GM18907 (cell line): ENCODE results near the gene OR6A2.

ENCODE experiments used
- ATAC-seq: cut with Tn5 transposase; IDR thresholded peaks from one replicate; pipeline ENCODE4 v1.9.1; 2021; ENCODE audit warnings: mild to moderate bottlenecking, moderate library complexity; ENCODE audit not compliant: unreplicated experiment

Gene OR6A2

DNA sequence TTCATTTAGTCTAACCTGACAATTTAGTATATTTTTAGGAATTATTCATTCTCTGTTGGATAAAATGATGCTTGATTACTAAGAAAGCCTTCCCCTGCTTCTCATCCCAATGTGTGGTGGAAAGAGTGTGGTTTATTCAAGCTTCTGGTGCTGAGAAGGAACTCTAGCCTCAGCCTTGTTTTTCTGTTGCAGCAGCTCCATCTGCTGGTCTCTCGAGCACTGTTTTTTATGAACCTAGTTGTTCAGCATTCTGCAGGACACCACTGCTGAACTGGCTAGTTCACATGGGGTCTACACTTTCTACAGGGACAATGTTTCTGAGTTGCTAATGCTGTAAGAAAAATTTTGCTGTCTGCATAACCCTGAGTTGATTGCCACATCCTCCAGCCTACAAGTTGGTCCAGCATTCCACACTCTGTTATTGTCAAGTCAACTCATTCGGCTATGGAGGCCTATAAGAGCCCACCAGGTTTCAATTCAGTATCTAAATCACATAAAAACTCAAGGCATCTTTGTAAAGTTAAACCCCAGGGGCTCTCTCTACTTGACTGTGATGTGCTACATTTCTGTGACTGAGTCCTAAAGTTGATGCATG, 42.0 kb downstream of the OR6A2 start:
- peak; percentile 81 for ATAC-seq

GRCh38 chr11:6755953-6756347, 43.5 kb downstream of the OR6A2 start:
- ATAC-seq, result no peak

- no peak for ATAC-seq
Observed at GRCh38 chr11:6755303-6755952, 44.1 kb downstream of the OR6A2 start.

GRCh38 chr11:6747097-6747668, 52.3 kb downstream of the OR6A2 start:
- ATAC-seq, result no peak

DNA sequence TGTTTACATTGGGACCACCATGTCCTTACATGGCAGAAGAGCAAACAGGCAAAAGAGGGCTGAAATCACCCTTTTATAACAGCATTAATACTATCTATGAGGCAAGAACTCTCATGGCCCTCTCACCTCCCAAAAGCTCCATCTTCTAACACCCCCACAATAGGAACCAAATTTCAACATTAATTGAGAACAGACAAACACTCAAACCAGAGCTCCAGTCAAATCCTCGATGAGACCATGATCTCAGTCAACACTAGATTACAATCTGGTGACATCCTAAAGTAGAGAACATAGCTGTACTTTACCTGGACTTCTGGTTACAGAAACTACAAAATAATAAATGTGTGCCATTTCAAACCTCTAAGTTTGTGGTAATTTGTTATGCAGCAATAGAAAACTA, 52.9 kb downstream of the OR6A2 start:
- ATAC-seq, result no peak

DNA sequence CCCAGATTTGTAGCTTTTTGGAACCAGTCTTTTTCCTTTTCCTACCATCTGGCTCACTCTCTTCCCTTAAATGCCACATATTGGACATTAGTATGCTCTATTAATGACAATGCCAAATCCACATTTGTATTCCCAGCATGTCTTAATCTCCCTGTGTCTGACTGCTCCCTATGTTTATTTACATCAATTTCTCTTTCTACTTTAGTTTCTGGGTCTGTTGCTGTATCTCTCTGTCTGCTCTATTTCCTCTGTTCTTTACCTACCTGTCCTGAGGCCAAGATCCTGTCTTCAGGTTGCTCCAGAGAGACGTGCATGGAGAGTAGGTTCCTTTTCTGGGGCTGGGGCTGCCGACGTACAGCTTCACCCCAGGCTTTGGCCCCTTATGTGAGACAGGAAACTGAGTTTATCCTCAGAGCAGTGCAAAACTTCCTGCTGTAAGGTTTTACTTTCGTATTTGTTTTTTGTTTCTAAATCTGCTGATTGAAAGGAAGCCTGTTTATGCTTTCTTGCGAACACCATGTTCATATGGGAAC, 53.3 kb downstream of the OR6A2 start:
- peak; percentile 89 for ATAC-seq

GRCh38 chr11:6745465-6746015, 53.9 kb downstream of the OR6A2 start:
- ATAC-seq, result peak; percentile 63

GRCh38 chr11:6745018-6745417, 54.5 kb downstream of the OR6A2 start:
- ATAC-seq, result no peak

DNA sequence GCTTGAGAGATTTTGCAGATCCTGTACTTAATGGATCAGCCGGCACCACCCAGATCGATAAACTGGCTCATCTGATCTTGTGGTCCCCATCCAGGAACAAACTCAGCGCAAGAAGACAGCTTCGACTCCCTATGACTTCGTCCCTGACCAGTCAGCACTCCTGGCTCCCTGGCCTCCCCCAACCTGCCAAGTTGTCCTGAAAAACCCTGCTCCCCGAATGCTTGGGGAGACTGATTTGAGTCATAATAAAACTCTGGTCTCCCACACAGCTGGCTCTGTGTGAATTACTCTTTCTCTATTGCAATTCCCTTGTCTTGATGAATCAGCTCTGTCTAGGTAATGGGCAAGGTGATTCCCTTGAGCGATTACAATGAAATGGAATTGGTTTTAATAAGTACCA, 57.2 kb downstream of the OR6A2 start:
- no peak for ATAC-seq
